Activated naive CD4-positive, alpha-beta T cell treated with anti-CD3 and anti-CD28 coated beads, Interleukin-2, amount 50 U/mL, for 16 hours (primary cell): ENCODE results near the gene ITGB2.

Source experiments
- DNase-seq: peaks from one replicate; pipeline ENCODE4 v3.0.0-alpha.2; 2020

The ITGB2 gene

DNA sequence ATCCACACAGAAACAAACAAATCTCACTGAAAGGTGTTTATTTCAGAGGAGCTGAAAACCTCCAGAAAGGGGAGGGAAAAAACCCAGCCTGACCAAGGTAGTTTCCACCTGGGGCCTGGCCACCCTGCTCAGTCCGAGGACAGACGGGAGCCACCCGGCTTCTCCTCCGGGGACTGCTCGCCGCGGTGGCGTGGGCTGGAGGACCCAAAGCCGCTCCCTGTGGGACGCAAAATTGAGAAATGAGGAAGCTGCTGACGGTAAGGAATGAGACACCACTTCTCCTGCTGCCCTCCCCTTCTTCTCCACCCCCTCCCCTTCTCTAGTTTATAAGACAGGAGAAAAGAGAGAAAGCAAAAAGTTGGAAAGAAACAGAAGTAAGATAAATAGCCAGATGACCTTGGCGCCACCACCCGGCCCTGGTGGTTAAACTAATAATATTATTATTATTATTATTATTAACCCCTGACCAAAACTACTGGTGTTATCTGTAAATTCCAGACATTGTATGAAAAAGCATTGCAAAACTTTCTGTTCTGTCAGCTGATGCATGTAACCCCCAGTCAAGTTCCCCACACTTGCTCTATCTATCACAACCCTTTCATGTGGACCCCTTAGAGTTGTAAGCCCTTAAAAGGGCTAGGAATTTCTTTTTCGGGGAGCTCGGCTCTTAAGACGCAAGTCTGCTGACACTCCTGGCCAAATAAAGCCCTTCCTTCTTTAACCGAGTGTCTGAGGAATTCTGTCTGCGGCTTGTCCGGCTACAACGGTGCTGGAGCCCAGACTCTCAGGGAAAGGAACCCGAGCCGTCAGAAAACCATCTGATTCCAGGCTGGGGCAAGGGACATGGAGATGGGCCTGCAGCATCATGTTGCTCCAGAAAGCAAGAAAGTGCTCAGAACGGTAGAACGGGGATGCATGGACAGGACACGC, 12.5 kb downstream of the ITGB2 start:
- no peak for DNase-seq

DNA sequence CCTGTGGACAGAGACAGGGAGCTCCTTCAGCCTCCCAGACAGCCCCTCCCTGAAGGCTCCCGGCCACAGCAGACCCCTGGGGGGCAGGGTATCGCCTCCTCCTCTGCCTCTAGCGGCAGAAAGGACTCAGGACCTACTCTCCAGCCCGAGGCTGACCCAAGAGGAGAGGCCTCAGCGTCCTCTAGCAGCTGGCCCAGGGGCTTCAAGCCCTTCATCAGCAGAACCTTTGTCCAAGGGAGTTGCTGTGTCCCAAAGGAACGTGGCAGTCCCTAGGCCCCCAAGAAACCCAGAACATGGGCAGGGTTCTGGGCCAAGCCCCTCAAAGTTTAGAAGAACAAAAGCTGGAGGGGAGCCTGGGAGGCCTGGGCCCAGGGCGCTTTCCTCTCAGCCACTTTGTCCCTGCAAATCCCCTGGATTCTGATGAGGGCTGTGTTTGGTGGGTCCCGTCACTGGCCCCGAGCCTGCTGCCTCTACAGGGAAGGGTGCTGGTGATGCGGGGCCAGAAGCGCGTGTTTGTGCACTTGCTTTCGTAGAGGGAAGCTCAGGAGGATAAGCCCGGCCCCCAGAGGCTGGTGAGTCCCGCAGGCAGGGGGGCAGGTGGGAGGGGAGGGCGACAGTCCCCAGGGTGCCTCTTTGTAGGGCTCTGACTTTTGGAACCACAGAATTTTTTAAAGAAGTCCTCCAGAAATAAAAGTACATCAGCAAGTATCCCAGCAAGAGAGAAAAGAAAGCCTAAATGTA, 13.3 kb downstream of the ITGB2 start:
- no peak for DNase-seq

DNA sequence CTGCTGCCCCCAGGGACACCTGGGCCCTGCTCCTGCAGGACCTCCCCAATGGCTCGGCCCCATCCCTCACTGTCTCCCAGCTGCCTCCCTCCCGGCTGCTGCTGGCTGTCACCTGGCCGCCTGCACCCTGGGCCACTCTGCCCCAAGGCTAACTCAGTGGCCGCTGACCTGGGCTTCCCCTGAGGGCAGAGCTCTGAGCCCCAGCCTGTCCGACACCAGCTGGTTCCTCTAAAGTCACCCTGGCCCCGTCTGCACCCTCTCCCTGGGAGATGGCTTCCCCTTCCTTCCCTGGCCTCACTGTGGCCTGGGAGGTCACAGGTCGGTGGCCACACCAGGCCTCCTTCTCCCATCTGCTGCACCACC, 15.0 kb downstream of the ITGB2 start:
- DNase-seq = no peak

DNA sequence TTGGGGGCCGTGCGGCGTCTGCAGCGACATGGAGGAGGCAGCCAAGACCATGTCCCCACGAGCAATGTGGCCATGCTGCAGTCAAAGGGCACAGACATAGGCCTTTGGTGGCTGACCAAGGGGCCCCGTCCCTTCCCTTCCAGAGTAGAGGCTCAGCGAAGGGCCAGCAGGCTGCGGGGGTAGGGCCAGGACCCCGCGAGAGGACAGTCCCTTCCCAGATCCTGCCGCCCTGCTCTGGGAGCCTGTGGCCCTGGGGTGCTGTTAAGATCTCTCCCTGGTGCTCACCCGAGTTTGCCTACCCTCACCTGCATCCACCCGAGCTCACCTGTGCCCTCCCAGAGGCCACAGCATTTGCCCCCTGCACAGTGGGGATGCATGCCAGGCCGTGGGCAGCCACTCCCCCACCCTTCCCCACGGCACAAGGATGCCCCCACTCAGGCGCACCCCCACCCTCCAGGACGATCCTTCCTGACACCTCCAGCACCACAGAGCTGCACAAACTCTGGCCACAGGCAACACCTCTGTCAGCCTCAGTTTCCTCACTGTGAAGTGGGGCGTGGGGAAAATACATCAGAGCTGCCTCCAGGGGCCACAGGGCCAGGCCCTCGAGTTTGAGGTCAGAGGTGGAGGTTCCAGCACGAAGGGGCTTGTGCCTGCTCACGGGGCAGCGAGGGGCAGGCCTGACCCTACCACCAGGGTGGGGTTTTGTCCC, 15.5 kb downstream of the ITGB2 start:
- DNase-seq = no peak

DNA sequence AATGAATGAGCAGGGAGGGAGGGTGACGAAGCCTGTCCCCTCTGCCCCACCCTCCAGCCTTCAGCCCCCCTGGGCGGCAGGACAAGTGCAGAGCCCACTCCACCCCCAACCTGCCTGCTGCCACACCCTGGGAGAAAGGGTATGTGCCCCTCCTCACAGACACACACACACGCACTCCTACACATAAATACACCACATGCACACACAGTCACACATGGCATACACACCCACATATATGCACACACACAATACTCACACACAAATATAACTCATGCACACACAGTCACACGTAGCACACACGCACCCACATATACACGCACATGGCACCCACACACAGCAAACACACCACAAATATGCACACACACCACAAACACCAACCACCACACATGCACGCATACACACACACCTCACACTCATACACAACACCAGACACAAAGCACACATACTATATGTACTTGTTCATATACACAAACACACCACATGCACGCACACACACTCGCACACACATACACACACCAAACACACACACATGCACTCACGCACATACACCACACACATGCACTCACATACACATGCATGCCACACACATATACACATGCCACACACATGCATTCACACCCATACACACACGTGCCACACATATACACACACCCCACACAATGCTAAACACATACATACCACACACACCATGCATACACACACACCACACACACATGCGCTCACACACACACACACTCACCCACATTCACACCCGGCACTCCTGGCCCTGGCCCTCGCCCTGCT, 16.4 kb downstream of the ITGB2 start:
- no peak for DNase-seq

DNA sequence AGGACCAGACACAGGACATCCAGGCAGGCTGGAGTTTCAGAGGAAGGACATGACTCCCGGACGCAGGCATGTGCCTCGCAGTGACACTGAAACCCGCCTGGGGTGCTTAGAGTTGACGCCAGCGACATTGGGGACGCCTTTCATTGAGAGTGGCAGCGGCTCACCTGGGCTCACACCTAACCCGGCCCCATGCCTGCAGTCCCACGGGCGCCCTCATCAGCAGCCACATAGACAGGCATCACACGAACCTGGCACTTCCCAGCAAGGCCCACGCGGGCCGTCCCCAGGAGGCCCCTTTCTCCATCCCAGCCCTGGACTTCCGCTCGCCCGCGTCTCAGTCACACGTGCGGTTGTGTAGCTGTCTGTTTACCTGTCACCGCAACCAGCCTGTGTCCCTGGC, 17.0 kb downstream of the ITGB2 start:
- DNase-seq = no peak

DNA sequence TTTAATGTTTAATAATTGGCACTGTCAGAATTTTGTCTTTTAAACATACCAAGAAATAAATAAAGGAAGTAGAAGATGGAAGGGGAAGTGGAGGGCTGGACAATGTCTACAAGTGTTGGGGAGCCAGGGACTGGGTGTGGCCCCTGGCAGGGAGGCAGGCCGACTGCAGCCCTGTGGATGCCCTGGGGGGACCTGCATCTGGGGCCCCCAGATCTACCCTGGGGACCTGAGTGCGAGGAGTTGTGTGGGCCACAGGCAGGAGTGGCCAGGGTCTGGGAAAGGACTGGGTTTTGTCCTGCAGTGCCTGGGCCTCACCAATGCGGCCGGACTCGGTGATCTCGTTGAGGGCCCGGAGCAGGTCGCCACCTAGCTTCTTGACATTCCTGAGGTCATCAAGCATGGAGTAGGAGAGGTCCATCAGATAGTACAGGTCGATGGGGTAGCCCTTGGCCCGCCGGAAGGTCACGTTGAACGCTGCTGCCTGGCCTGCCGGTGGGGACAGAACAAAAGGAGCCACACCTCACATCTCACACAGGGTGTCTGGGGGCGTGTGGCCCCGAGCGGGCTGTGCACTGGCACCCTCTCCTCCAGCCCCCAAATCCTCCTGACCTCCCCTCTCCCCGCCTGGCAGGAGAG, 17.5 kb downstream of the ITGB2 start:
- no peak for DNase-seq

DNA sequence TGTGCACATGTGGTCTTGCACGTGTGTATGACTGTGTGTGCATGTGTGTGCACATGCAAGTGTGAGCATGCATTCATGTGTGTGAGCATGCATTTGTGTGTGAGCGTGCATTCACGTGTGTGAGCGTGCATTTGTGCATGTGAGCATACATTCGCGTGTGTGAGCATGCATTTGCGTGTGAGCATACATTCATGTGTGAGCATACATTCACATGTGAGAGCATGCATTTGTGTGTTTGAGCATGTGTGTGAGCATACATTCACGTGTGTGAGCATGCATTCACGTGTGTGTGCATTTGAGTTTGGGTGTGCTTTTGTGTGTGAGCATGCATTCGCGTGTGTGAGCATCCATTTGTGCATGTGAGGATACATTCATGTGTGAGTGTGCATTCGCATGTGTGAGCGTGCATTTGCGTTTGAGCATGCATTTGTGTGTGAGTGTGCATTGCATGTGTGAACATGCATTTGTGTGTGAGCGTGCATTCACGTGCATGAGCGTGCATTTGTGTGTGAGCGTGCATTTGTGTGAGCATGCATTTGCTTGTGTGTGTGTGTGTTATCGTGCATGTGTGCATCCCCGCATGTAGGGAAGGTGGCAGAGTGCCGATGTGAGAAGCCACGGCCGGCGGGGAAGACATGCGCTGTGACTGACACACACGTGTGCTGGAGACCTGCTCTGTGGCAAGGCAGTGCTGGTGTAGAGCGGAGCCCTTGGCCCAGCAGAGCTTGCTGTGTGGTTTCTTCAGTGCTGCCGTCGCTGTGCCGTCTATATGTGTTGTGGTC, 18.2 kb downstream of the ITGB2 start:
- no peak for DNase-seq

DNA sequence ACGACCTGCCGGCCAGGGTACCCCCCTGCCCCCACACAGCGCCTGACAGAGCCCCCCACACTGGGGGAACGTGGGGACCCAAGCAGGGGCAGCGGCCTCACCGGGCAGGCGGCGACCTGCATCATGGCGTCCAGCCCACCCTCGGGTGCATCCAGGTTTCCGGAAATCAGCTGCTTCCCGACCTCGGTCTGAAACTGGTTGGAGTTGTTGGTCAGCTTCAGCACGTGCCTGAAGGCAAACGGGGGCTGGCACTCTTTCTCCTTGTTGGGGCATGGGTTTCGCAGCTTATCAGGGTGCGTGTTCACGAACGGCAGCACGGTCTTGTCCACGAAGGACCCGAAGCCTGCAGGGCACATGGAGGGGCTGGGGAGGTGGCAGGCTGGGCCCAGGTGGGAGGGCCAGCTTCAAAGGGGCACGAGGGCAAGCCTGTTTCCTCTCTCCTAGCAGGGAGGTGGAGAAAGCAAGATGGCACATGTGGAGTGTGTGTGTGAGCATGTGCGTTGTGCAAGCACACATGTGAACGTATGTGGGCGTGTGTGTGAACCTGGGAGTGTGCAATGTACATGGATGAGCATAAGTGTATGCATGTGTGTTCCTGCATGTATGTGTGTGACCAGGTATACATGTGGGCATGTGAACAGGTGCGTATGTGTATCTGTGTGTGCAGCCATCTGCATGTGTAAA, 19.2 kb downstream of the ITGB2 start:
- DNase-seq = no peak

DNA sequence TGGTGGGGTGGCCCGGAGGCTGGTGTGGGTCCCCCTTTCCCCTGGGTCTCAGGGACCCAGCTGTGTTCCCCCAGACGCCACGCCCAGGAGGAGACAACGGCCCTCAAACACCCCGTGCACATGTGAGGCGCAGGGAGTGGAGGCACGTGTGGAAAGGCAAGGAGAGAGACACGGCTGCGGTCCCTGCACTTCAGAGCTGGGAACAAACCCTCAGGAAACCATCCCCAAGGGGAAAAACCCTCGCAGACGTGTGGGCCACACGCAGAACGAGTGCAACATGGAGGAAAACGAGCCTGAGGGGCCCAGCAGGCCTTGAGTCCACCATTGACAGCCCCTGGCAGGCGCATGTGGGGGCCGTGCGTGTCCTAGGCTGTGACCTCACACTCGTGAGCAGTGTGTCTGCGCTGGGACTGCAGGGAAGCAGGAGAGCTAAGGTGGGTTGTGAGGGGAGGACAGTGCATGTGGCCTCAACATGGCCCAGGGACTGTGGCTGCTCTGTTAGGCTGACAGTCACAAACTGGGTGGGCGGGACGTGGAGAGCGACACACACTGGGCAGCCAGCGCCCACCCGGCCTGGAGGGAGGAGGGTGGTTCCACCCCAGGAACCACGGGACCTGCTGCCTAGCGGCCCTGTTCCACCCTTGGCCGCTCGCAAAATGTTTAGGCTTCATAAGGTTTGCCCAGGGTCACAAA, 20.0 kb downstream of the ITGB2 start:
- DNase-seq = no peak

DNA sequence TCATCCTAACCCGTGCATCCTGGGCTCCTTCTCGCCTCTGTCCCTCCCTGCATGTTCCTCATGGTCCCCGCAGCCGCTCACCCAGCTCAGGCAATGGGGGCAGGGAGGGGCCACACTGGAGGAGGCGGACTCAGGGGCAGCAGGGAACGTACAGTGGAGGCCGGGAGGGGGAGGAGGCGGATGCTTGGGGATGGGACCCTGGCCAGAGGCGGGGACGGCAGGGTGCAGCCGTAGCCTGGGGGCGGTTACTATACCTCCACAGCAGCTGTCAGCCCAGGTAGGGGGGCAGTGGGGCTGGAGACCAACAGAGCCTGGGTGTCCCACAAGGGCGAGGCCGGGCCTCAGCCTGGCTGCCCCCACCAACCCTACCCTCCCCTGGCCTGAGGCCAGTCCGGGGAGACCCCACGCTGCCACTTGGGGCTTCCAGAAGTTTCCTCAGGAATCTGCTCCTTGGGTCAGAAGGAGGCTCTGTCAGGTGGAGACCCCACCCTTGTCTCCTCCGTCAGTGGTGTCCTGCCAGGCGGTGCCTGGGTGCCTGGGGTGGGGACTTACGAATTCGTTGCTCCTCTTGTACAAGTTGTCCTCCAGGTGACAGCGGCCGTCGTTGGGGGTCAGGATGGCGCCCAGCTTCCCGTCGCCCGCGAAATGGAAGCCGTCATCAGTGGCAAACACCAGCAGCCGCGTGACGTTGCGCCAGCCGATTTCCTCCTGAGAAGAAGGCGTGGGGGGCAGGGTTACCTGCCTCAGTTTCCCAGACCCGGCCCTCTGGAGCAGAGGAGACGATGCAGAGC, 20.7 kb downstream of the ITGB2 start:
- no peak for DNase-seq

DNA sequence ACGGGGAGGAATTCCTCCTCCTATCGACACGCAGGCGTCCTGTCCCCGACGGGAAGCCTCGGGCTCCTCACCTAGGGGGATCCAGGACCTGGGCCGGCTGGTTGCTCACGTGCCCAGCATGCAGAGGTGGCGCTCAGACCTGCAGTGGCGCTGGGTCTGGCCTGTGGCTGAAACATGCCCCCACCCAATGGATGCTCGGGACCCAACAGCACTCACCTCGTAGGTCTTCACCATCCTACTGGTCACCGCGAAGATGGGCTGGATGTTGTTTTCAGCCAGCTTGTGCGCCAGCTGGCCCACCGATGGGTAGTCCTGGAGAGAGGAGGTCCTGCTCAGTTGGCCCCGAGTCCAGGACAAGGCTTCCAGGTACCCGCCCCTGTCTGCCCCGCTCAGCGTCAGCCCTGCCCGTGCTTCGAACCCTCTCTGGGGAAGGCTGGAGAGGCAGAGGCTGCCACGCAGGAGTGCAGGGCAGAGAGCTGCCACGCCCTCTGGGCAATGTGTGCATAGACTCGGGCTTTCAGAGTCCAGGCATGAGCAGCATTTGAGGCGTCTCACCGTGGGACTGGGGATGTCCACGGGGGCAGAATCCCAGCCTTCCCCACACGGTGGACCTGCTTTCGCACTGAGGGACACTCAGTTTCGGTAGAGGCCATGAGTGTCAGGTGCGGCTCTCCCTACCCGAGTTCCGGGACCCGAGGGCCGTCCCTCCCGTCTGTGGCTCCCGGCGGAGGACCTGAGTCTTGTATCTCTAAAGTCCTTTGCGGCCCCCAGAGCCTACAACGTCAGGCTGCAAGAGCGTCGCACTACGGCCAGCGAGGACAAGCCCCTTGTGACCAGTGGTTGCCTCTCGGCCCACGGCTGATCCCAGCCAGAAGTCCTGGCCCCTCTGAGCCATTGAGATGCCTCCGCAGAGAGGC, 21.6 kb downstream of the ITGB2 start:
- no peak for DNase-seq

DNA sequence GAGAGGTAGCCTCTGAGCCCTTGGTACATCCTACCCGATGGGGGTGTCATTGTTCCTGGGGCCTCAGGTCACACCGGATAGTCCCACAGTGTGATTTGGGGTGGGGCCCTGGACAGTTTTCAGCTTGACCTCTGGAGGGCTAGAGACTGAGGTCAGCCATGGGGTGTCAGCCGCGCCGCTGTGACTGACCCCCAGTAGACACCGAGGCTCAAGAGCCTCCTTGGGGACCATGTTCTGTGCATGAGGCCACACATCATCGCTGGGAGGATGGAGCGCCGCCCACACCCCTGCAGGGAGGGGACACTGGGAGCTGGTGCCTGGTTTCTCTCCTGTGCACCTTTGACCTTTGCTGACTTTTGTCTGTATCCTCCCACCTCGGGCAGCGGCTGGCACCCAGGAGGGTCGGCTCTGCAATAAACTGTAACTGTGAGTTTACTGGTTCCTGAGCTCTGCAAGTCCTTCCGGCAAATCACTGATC, 22.6 kb downstream of the ITGB2 start:
- DNase-seq = no peak

DNA sequence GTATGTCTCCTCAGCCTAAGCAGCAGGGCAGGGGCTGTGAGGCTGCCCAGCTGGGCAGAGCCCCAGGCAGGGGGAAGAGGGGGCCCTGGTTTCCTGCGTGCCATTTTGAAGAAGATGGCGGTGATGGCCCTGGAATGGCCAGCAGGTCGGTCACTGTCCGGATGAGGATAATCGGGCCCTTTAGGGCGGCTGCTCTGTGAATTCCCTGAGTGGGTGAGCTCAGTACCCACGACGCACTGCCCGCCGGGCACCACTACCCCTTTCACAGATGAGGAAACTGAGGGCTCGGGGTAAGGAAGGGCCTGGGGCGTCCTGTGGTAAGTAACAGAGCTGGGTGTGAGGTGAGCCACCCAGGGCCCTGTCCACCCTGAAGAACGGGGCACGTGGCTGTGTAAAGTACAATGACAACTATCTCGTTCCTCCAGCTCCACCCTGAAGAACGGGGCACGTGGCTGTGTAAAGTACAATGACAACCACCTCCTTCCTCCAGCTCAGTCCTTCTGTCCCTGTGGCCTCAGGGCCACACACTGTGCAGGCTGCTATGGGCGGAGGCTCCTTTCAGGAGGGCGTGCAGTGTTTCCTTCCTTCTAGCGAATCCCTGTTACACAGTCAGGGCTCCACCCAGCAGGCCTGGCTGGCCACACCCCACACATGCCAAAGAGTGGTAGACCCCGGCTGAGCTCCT, 23.2 kb downstream of the ITGB2 start:
- DNase-seq = no peak

DNA sequence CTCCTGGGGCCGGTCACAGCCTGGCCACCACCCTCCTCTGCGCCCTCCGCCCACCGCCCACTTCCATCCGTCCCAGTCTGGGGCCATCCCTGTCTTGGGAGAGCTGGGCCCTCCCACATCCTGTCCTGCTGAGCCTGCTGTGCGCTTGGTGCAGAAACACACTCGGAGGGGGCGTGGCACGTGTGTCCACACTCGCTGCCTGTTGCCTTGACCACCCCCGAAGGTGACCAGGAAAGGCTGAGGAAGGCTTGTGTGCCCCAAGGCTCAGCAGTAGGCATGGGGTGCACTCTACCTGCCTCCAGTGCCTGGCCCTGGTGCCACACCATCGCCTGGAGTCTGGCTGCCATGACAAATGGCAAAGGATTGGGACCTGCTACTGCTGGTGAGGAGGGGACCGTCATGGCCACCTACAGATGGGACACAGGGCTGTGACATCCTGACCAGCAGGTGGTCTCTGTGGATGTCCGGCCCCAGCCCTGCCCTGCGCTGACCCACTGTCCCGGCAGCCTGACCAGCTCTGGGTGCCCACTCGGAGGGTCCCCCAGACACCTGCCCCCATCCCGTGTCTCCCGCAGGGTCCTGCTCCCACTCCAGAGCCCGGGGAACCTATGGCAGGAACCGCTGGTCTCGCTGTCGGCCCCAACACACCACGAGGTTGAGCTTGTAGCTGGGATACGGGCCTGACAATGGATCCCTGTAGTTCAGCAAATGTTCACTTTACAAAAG, 24.0 kb downstream of the ITGB2 start:
- DNase-seq = no peak

DNA sequence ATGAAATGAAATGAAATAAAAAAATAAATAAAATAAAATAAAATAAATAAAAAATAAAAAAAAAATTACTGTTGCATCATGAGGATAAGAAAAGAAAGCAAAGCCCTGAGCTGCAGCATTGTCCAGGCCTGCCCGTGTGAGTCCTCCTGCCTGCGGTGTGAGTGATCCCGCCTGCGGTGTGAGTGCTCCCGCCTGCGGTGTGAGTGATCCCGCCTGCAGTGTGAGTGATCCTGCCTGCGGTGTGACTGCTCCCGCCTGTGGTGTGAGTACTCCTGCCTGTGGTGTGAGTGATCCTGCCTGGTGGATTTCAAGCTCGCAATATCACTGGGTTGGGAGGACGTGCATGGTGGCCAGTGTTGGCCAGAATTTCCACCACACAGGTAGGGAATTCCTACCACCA, 24.8 kb downstream of the ITGB2 start:
- no peak for DNase-seq
